Stimulated activated naive CD8-positive, alpha-beta T cell treated with anti-CD3 and anti-CD28 coated beads, Interleukin-15, Interleukin-2, amounts not matched to agents 100 U/mL and 50 U/mL, for 24 hours (primary cell): ENCODE results near the gene RUNX2.

ENCODE experiments used
- ATAC-seq: fragments of 150-1000 bp; cut with Tn5 transposase; one replicate; pipeline ENCODE4 v1.10.0; 2021
- DNase-seq: peaks from one replicate; pipeline ENCODE4 v3.0.0; 2021

Gene RUNX2

DNA sequence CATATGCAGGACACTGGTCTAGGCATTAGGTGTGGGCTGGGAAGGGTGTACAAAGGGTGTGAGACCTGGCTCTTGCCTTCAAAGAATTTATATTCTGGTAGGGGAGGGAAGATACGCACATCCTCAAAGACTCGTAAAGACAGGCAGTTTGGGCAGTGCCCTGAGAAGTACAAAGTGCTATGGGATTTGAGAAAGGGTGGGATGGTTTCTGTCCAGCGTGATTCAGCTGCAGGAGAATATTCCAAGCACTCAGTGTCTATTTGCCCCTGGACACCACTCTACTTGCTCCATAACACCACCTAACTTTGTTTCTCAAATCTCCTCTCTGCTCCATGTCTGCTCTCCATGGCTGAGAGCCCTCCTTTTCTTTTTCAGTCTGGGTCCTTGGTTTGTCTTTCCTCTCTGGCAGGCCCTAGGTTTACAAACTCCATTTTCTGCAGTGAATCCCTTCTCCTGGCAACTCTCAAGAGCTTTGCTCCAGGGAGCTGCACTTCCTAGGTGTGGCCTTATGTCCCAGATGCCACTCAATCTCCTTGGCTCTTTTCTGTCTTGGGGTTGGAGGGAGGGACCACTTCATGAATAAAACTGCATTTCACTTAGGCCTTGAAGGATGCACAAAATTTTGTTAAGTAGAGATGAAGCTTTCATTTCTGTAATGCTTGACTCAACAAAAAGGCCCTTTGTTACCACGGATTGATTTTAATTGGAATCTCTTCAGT lies 377.2 kb downstream of the RUNX2 start:
- DNase-seq: no peak

DNA sequence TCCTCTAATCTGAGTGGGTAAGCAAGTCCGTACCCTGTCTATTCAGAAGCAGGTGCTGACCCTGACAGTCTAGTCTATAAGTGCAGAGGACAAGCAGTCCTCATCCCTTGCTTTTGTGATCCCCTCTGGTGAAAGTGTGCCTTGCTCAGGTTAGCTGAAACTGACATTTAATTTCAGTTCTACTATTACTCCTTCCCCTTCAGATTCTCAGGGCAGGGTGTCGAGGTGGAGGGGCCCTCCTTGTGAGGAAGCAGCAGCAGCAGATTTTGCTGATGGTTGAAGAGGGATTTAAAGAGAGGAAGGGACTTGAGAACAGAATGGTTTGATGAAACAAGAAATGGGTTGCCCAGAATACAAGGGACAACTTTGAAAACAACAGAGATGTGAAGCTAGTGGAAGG lies 378.2 kb downstream of the RUNX2 start:
- ATAC-seq (no peak), DNase-seq (no peak)

More for the DNA sequence above, 377.2 kb downstream of the RUNX2 start:
- no peak for ATAC-seq

DNA sequence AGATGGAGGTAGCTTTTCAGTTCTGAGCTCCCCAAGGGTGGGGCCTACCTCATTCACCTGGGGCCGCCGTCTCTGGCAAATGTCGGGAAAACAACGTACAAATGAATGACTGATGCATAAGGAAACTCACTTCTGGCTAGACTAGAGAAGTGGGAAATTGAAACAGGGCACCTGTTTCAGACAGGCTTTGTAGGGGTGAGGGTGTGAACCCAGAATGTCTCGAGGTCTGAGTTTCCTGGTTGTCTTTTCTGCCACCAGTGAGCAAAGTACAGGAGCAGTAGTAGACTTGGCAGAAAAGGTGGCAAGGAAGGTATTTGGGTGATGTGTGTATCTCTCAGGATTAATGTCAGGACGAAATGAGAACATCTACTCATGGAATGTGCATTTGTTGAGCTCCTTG lies 379.0 kb downstream of the RUNX2 start:
- no peak for DNase-seq
- ATAC-seq: no peak

DNA sequence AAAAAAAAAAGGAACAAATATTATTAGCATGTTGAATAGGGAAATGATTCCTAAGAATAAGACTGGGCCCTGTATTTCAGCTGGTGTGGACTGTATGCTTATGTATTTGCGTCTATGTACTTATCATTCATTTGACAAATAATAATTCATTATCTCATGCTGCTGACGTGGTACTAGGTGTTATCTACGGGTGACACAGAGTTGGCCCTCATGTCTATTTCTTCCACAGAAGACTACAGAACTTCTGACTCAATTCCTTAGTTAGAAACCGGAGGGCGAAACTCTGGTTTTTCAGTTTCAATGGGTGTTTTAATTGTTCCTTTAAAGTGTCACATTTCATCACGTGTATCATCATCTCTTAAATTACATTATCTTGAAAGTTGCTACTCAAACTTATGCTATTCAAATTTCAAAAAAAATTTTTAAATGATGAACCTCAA lies 381.7 kb downstream of the RUNX2 start:
- DNase-seq (no peak), ATAC-seq (peak; percentile 70)

DNA sequence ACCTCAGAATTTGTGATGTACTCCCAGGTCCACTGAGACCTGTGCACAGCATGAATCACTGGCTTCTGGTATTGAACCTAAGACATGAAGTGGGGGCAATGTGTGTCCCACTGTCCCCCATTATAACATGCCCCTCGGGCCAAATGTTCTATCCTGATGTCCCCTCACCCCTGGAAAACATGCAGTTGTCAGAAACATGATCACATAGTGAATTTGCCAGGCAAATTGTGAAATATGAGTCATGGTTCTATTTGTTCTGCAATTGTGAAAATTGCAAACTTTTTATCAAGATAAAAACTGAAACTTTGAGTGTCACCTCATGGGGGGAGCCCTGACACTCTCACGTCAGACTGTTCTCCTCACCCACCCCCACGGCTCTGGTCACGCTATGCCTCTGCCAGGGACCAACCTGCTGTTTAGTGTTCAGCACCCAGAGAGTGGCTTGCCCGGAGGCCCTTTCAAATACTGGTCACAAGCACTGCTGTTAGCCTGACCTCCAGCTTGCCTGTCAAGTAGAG lies 382.2 kb downstream of the RUNX2 start:
- DNase-seq: peak; percentile 89
- peak; percentile 79 for ATAC-seq

DNA sequence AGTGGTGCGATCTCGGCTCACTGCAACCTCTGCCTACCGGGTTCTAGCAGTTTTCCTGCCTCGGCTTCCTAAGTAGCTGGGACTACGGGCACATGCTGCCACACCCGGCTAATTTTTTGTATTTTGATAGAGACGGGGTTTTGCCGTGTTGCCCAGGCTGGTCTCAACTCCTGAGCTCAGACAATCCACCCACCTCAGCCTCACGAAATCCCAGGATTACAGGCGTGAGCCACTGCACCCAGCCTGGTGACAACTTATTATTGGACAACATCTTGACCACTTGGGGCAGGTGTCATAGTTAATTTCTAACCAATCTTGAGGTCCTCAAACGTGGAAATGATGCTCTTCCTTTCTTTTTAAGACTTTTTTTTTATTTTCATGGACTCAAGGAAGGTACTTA lies 383.9 kb downstream of the RUNX2 start:
- ATAC-seq (no peak), DNase-seq (no peak)

DNA sequence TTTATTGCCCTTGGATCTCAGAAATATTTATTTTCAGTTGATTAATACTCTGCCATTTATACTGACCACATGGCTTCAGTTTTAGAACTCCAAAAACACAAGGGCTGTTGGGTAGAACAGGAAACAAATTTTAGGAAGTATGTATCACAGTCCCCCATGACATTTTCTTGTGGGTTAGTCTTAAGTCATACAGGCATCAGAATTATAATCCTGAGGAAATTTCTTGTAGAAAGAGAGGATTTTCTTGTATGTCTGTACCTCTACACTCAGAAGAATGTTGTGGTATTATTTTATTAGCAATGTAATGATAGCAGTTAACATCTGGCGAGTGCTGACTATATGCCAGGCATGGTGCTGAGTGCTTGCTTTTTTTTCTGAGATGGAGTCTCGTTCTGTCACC lies 384.7 kb downstream of the RUNX2 start:
- ATAC-seq: no peak
- DNase-seq: no peak
